ENCODE measurements around the gene SSBP2.
"Not testable (repeated sequence)": the region's sequence is repeated elsewhere in the genome, so short reads cannot be mapped to it uniquely, and the experiment has no call there.

The SSBP2 gene

GRCh38 chr5:81660624-81661023, 90.3 kb downstream of the SSBP2 start:
- not testable (repeated sequence) for DNase-seq (ENCODE audit: low read depth in 3 of 3)

- DNase-seq (ENCODE audit: low read depth in 3 of 3) = no peak
Observed at GRCh38 chr5:81657386-81657785, 93.5 kb downstream of the SSBP2 start.

GRCh38 chr5:81656783-81657182, 94.1 kb downstream of the SSBP2 start:
- DNase-seq (ENCODE audit: low read depth in 3 of 3) = no peak

- no peak for DNase-seq (ENCODE audit: low read depth in 3 of 3)
Observed at GRCh38 chr5:81650987-81651386, 99.9 kb downstream of the SSBP2 start.

- no peak for DNase-seq (ENCODE audit: low read depth in 3 of 3)
Observed at GRCh38 chr5:81646469-81646995, 104.4 kb downstream of the SSBP2 start.

- DNase-seq (ENCODE audit: low read depth in 3 of 3) = no peak
Observed at GRCh38 chr5:81642210-81642609, 108.7 kb downstream of the SSBP2 start.

GRCh38 chr5:81639556-81639955, 111.3 kb downstream of the SSBP2 start:
- DNase-seq (ENCODE audit: low read depth in 3 of 3) = no peak

GRCh38 chr5:81638471-81638870, 112.4 kb downstream of the SSBP2 start:
- no peak for DNase-seq (ENCODE audit: low read depth in 3 of 3)

- no peak for DNase-seq (ENCODE audit: low read depth in 3 of 3)
Observed at GRCh38 chr5:81633891-81634290, 117.0 kb downstream of the SSBP2 start.

GRCh38 chr5:81633471-81633870, 117.4 kb downstream of the SSBP2 start:
- DNase-seq (ENCODE audit: low read depth in 3 of 3) = no peak

GRCh38 chr5:81632679-81633078, 118.2 kb downstream of the SSBP2 start:
- DNase-seq (ENCODE audit: low read depth in 3 of 3) = no peak

- DNase-seq (ENCODE audit: low read depth in 3 of 3) = no peak
Observed at GRCh38 chr5:81631621-81632020, 119.3 kb downstream of the SSBP2 start.

GRCh38 chr5:81631124-81631523, 119.8 kb downstream of the SSBP2 start:
- DNase-seq (ENCODE audit: low read depth in 3 of 3) = peak in 1 of 3 experiments; percentile 22

- no peak for DNase-seq (ENCODE audit: low read depth in 3 of 3)
Observed at GRCh38 chr5:81630684-81631083, 120.2 kb downstream of the SSBP2 start.

- no peak for DNase-seq (ENCODE audit: low read depth in 3 of 3)
Observed at GRCh38 chr5:81629986-81630385, 120.9 kb downstream of the SSBP2 start.

GRCh38 chr5:81628061-81628460, 122.8 kb downstream of the SSBP2 start:
- DNase-seq (ENCODE audit: low read depth in 3 of 3) = not testable (repeated sequence)

- DNase-seq (ENCODE audit: low read depth in 3 of 3) = no peak
Observed at GRCh38 chr5:81626524-81626923, 124.4 kb downstream of the SSBP2 start.

- DNase-seq (ENCODE audit: low read depth in 3 of 3) = no peak
Observed at GRCh38 chr5:81609810-81610375, 141.0 kb downstream of the SSBP2 start.

- DNase-seq (ENCODE audit: low read depth in 3 of 3) = no peak
Observed at GRCh38 chr5:81608976-81609375, 141.9 kb downstream of the SSBP2 start.

GRCh38 chr5:81607693-81608092, 143.2 kb downstream of the SSBP2 start:
- DNase-seq (ENCODE audit: low read depth in 3 of 3) = no peak

GRCh38 chr5:81606150-81606549, 144.7 kb downstream of the SSBP2 start:
- DNase-seq (ENCODE audit: low read depth in 3 of 3) = no peak

- DNase-seq (ENCODE audit: low read depth in 3 of 3) = no peak
Observed at GRCh38 chr5:81605299-81605698, 145.6 kb downstream of the SSBP2 start.

- no peak for DNase-seq (ENCODE audit: low read depth in 3 of 3)
Observed at GRCh38 chr5:81604193-81604592, 146.7 kb downstream of the SSBP2 start.

- no peak for DNase-seq (ENCODE audit: low read depth in 3 of 3)
Observed at GRCh38 chr5:81601919-81602318, 149.0 kb downstream of the SSBP2 start.
